IMR-90 (cell line): ENCODE measurements around the gene DARS1. TPM values are rescaled to one million over a fixed set of nuclear protein-coding genes. Genes with fewer than 3 reads are reported as not detected.

Source experiments
- ATAC-seq: fragments of 200-7000 bp; cut with Tn5 transposase; 2 replicates; pipeline ENCODE4 v1.9.1; 2020; ENCODE audit warnings: low read depth, mild to moderate bottlenecking, moderate library complexity
- BruUV-seq: library from RNA; stranded (reverse); fragments of 400-500 nt; replicated peaks from 2 replicates; lab custom pipeline; 2021; lab: Mats Ljungman, UMichigan
- CTCF ChIA-PET: fragments of 300-600 bp; formaldehyde crosslinking; extraction: SDS; loops from one replicate; lab custom pipeline; 2021; ENCODE audit warnings: antibody characterized with exemption; lab: Yijun Ruan, JAX
- POLR2A ChIA-PET: fragments of 300-600 bp; sonication (Branson Sonifier 250); formaldehyde crosslinking; loops from one replicate; lab custom pipeline; 2022; ENCODE audit warnings: antibody characterized with exemption; ENCODE audit not compliant: unreplicated experiment; lab: Charles Lee
- DNase-seq: peaks from one replicate; pipeline ENCODE4 v3.0.0; 2013
- H2AFZ ChIP-seq: replicated peaks from 2 replicates; pipeline ENCODE3; 2013; ENCODE audit warnings: low read length, mild to moderate bottlenecking; ENCODE audit not compliant: poor library complexity
- H2AK5ac ChIP-seq: 2 replicates; pipeline ENCODE4 v1.6.1; 2013; ENCODE audit warnings: low read depth, low read length, inconsistent platforms
- H2AK9ac ChIP-seq: replicated peaks from 2 replicates; pipeline ENCODE3; 2013; ENCODE audit warnings: mild to moderate bottlenecking, low read depth, low read length, moderate library complexity; ENCODE audit not compliant: poor library complexity
- H2BK120ac ChIP-seq: 2 replicates; pipeline ENCODE4 v1.6.1; 2013; ENCODE audit warnings: low read depth, low read length, inconsistent platforms
- H2BK15ac ChIP-seq: 3 replicates; pipeline ENCODE4 v1.6.1; 2013; ENCODE audit warnings: low read depth, low read length, inconsistent platforms
- H2BK20ac ChIP-seq: 2 replicates; pipeline ENCODE4 v1.6.1; 2013; ENCODE audit warnings: low read depth, mild to moderate bottlenecking, inconsistent platforms, low read length, moderate library complexity
- H2BK5ac ChIP-seq: 2 replicates; pipeline ENCODE4 v1.6.1; 2013; ENCODE audit warnings: mild to moderate bottlenecking, low read depth, low read length, inconsistent platforms; ENCODE audit not compliant: poor library complexity, severe bottlenecking
- H3K14ac ChIP-seq: replicated peaks from 2 replicates; pipeline ENCODE4 v1.6.1; 2013; ENCODE audit warnings: low read depth, low read length, inconsistent platforms
- H3K18ac ChIP-seq: 2 replicates; pipeline ENCODE4 v1.6.1; 2013; ENCODE audit warnings: low read depth, low read length, control low read depth
- H3K23ac ChIP-seq: 2 replicates; pipeline ENCODE4 v1.6.1; 2013; ENCODE audit warnings: low read depth, low read length, inconsistent platforms
- H3K27ac ChIP-seq: 2 replicates; pipeline ENCODE4 v1.5.1; 2013; ENCODE audit warnings: mild to moderate bottlenecking, control low read depth, low read length; ENCODE audit not compliant: insufficient read depth
- H3K27me3 ChIP-seq: 2 replicates; pipeline ENCODE4 v1.6.1; 2013; ENCODE audit warnings: low read length; ENCODE audit not compliant: control insufficient read depth, insufficient read depth
- H3K36me3 ChIP-seq: 2 replicates; pipeline ENCODE4 v1.6.1; 2013; ENCODE audit warnings: low read length, mixed read lengths; ENCODE audit not compliant: control insufficient read depth, insufficient read depth
- H3K4ac ChIP-seq: 2 replicates; pipeline ENCODE4 v1.6.1; 2013; ENCODE audit warnings: low read depth, low read length, inconsistent platforms
- H3K4me1 ChIP-seq: 2 replicates; pipeline ENCODE4 v1.6.1; 2013; ENCODE audit warnings: low read length, mixed read lengths; ENCODE audit not compliant: control insufficient read depth, insufficient read depth
- H3K4me2 ChIP-seq: 2 replicates; pipeline ENCODE4 v1.6.1; 2013; ENCODE audit warnings: low read depth, mild to moderate bottlenecking, control low read depth, low read length, moderate library complexity
- H3K4me3 ChIP-seq: 2 replicates; pipeline ENCODE4 v1.5.1; 2013; ENCODE audit warnings: low read depth, mild to moderate bottlenecking, control low read depth, low read length, moderate library complexity; ENCODE audit not compliant: insufficient read depth
- H3K56ac ChIP-seq: 2 replicates; pipeline ENCODE4 v1.6.1; 2013; ENCODE audit warnings: low read length, inconsistent platforms; ENCODE audit not compliant: insufficient read depth; ENCODE audit errors: extremely low read depth
- H3K79me1 ChIP-seq, 2 experiments: 2 replicates each; pipeline ENCODE4 v1.6.1; 2013; ENCODE audit warnings: low read length in 2 of 2, inconsistent platforms in 1 of 2, low read depth in 1 of 2
- H3K9ac ChIP-seq: 2 replicates; pipeline ENCODE4 v1.6.1; 2013; ENCODE audit warnings: low read depth, low read length, control low read depth
- H3K9me1 ChIP-seq: 2 replicates; pipeline ENCODE4 v1.6.1; 2013; ENCODE audit warnings: low read length, inconsistent platforms; ENCODE audit not compliant: insufficient read depth
- H3K9me3 ChIP-seq: 2 replicates; pipeline ENCODE4 v1.6.1; 2013; ENCODE audit warnings: low read length; ENCODE audit not compliant: control insufficient read depth, insufficient read depth
- H4K20me1 ChIP-seq: 2 replicates; pipeline ENCODE4 v1.6.1; 2013; ENCODE audit warnings: low read length, inconsistent platforms; ENCODE audit not compliant: insufficient read depth
- H4K5ac ChIP-seq: 2 replicates; pipeline ENCODE4 v1.6.1; 2013; ENCODE audit warnings: mild to moderate bottlenecking, low read depth, low read length, control low read depth
- H4K8ac ChIP-seq, 2 experiments: 2 replicates each; pipeline ENCODE4 v1.6.1; 2013; ENCODE audit warnings: low read depth in 2 of 2, low read length in 2 of 2, control low read depth in 1 of 2, inconsistent platforms in 1 of 2
- H4K91ac ChIP-seq: 2 replicates; pipeline ENCODE4 v1.6.1; 2013; ENCODE audit warnings: low read depth, low read length, inconsistent platforms; ENCODE audit not compliant: insufficient read depth
- BHLHE40 ChIP-seq: fragments of 150-350 bp; IDR thresholded peaks from 2 replicates; pipeline ENCODE4 v1.6.1; 2016; ENCODE audit warnings: mild to moderate bottlenecking, low read depth, low read length
- CEBPB ChIP-seq: IDR thresholded peaks from 2 replicates; pipeline ENCODE4 v1.6.1; 2012; ENCODE audit warnings: low read depth, low read length, improper control_type of control experiment
- CTCF ChIP-seq: conservative IDR thresholded peaks from 2 replicates; pipeline ENCODE4 v1.5.1; 2012; ENCODE audit warnings: mild to moderate bottlenecking, low read depth, low read length, improper control_type of control experiment
- ELK1 ChIP-seq: fragments of 150-350 bp; IDR thresholded peaks from 2 replicates; pipeline ENCODE4 v1.6.1; 2016; ENCODE audit warnings: low read depth, mild to moderate bottlenecking, low read length, moderate library complexity, borderline replicate concordance
- FOS ChIP-seq: fragments of 150-350 bp; IDR thresholded peaks from 2 replicates; pipeline ENCODE4 v1.6.1; 2016; ENCODE audit warnings: low read depth, low read length
- MAFK ChIP-seq: IDR thresholded peaks from 2 replicates; pipeline ENCODE4 v1.6.1; 2012; ENCODE audit warnings: low read depth, low read length, improper control_type of control experiment
- MAZ ChIP-seq: IDR thresholded peaks from 2 replicates; pipeline ENCODE4 v1.6.1; 2012; ENCODE audit warnings: low read depth, mild to moderate bottlenecking, low read length, improper control_type of control experiment, moderate library complexity, borderline replicate concordance
- MXI1 ChIP-seq: IDR thresholded peaks from 2 replicates; pipeline ENCODE4 v1.6.1; 2012; ENCODE audit warnings: low read depth, mild to moderate bottlenecking, low read length, moderate library complexity, borderline replicate concordance
- RAD21 ChIP-seq: IDR thresholded peaks from 2 replicates; pipeline ENCODE4 v1.6.1; 2012; ENCODE audit warnings: low read length, improper control_type of control experiment
- RCOR1 ChIP-seq: IDR thresholded peaks from 2 replicates; pipeline ENCODE4 v1.6.1; 2012; ENCODE audit warnings: mild to moderate bottlenecking, low read length, improper control_type of control experiment; ENCODE audit not compliant: insufficient replicate concordance
- RFX5 ChIP-seq: IDR thresholded peaks from 2 replicates; pipeline ENCODE4 v1.8.0; 2012; ENCODE audit warnings: low read depth, mild to moderate bottlenecking, low read length, moderate library complexity
- SMC3 ChIP-seq: fragments of 150-350 bp; IDR thresholded peaks from 2 replicates; pipeline ENCODE4 v1.6.1; 2016; ENCODE audit warnings: low read depth, mild to moderate bottlenecking, antibody characterized with exemption, low read length, moderate library complexity
- USF2 ChIP-seq: fragments of 150-350 bp; IDR thresholded peaks from 2 replicates; pipeline ENCODE4 v1.6.1; 2017; ENCODE audit warnings: mild to moderate bottlenecking, antibody characterized with exemption, low read length, low read depth
- WGBS, 2 experiments: methylation state at CpG; one replicate each; pipeline versions ENCODE4 v1.1.5 to v1.1.7; 2013; ENCODE audit warnings: missing lambda C conversion rate in 2 of 2; ENCODE audit not compliant: insufficient read length in 1 of 2; ENCODE audit errors: extremely low coverage in 2 of 2; 5-methylcytosine and 5-hydroxymethylcytosine counted together
- dilution Hi-C: fragments of 300-500 bp; cut with HindIII; formaldehyde crosslinking; loops from one replicate; pipeline ENCODE4 v1.14.3; 2018; ENCODE audit warnings: low sequenced_read_pairs; ENCODE audit not compliant: unreplicated experiment
- in situ Hi-C: fragments of 300-500 bp; cut with MboI; formaldehyde crosslinking; loops from 3 replicates; pipeline ENCODE4 v1.14.3; 2019; ENCODE audit warnings: low sequenced_read_pairs, inconsistent platforms, mixed read lengths
- intact Hi-C: fragments of 100-400 bp; cut with micrococcal nuclease; formaldehyde crosslinking; loops from 2 replicates; pipeline ENCODE4 v1.10.0; 2022
- polyA plus RNA-seq, 3 experiments: library from polyadenylated mRNA; depleted of rRNA; stranded (reverse); fragments of >200 nt; gene quantifications; 2 replicates each; pipeline ENCODE4 v1.2.3, GENCODE V29; 2012; ENCODE audit warnings: low replicate concordance in 1 of 3
- total RNA-seq: library from RNA; depleted of rRNA; stranded (reverse); fragments of >200 nt; gene quantifications from 2 replicates; pipeline ENCODE4 v1.2.3, GENCODE V29; 2012

The DARS1 gene
- total and polyA plus RNA-seq, 2 of the 4 experiments (the other 2 are of a cell fraction) = 56.5 to 66.5 TPM

- Histone ChIP-seq H4K91ac (no peak overlapping the region), H3K4ac (no peak overlapping the region), H4K5ac (no peak overlapping the region), H2BK15ac (no peak overlapping the region), H2BK20ac (no peak overlapping the region), H3K27me3 (no peaks in the 10 kb centered on the region), H3K23ac (no peak overlapping the region), H2BK120ac (no peak overlapping the region), H3K4me1 (peaks cover 2% of the 10 kb centered on the region; the same call in 1 of the 2 replicates), H3K14ac (no peak overlapping the region), H3K9me1 (no peaks in the 10 kb centered on the region), H3K18ac (peak overlapping the region; percentile 23; the same call in 1 of the 2 replicates), H3K79me1 (peaks cover 4 to 18% of the 10 kb centered on the region in 2 experiments; a peak in 3 of 4 replicates), H4K20me1 (peaks cover 7% of the 10 kb centered on the region; the same call in 1 of the 2 replicates), H2BK5ac (peak overlapping the region; percentile 51), H3K36me3 (peaks cover 5% of the 10 kb centered on the region; the same call in 1 of the 2 replicates), H3K56ac (no peak overlapping the region), H4K8ac (no peak overlapping the region), H3K9ac (0 out of 2 replicates have a peak overlapping the region, but pooled peaks have one; percentile 63), H2AFZ (no peak overlapping the region), H3K4me3 (no peak overlapping the region), H2AK5ac (peak overlapping the region; percentile 8; the same call in 1 of the 2 replicates), H3K4me2 (peak overlapping the region; percentile 49; the same call in 1 of the 2 replicates), H2AK9ac (no peak overlapping the region), H3K27ac (peak overlapping the region; percentile 52; the same call in 1 of the 2 replicates), H3K9me3 (no peaks in the 10 kb centered on the region)
- in situ Hi-C loops = no loop called here
- POLR2A ChIA-PET = no interaction called here
- no TSS peak for BruUV-seq
- 11% methylated on average over 1 of the region's 5 CpGs; no CpG with 5 or more reads in 1 of the 2 experiments for WGBS, 2 experiments
- CTCF ChIA-PET = interaction anchor here (0.7 kb wide), 1 partner anchor 62 kb away, joined by 3 read pairs; no protein-coding TSS in a partner anchor
- intact Hi-C loops = no loop called here
- dilution Hi-C loops = no loop called here
- ATAC-seq = peak; percentile 59
- DNase-seq = peak; percentile 80
- TF ChIP-seq RCOR1 (no peak), SMC3 (no peak), ELK1 (no peak), CEBPB (no peak), CTCF (no peak), MAZ (no peak), BHLHE40 (no peak), MXI1 (no peak), MAFK (no peak), RAD21 (no peak), RFX5 (no peak), FOS (no peak), USF2 (no peak)
These were observed 24.5 kb downstream of the DARS1 start for GRCh38 chr2:135960656-135961551.
